ENCODE measurements around the gene NCAN. TPM values are rescaled to one million over a fixed set of nuclear protein-coding genes. Genes with fewer than 3 reads are reported as not detected.

The NCAN gene
- total and polyA plus RNA-seq, 2 of the 13 experiments (the other 11 are each of a cell fraction or from before 2014, with no cell fraction given) = not detected

DNA sequence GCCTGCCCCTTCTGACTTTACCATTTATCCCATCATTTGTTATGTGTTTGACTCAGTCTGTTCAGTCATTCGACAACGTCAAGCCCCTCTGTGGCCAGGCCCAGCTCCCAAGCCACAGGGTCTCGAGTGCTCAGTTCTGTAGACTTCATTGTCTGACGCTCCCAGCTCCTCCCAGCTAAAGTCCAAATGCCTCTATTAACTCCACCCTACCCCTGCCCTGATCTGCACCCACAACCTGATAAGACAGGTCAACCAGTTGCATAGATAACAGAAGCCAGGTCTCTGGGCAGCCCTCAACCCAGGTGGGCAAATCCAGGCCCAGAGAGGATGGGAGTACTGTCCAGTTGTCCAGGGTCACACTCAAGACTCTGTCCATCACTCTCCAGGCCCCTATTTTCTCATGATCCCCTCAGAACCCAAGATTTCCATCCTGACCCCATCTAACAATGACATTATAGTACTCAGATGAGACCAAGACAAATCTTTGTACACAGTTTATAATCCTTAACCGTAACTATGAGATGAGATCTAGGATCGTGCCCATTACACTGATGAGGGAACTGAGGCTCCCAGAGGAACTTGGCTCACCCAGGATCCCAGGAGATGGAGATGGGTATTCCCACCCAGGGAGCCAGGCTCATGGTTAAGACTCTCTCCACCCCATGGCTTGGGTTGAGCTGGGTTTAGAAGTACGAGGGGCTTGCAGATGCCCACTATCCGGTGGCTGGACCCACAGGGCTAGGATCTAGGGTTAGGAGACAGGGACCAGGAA lies 60.3 kb downstream of the NCAN start:
- Histone ChIP-seq H4K20me1 (ENCODE audit: insufficient read depth, low read length) (no peaks in the 10 kb centered on the region), H3K9ac (ENCODE audit: insufficient read depth, low read depth, low read length) (peak overlapping the region; percentile 51), H2AFZ (ENCODE audit: low read length) (no peak overlapping the region), H3K27ac (ENCODE audit: extremely low read length, insufficient read depth, low read length) (no peak overlapping the region), H3K36me3 (replicated peaks in 1 of 2; ENCODE audit: control insufficient read depth in 1 of 2, insufficient read depth in 2 of 2, low read length in 2 of 2) (peaks cover 0 to 8% of the 10 kb centered on the region in 2 experiments; a peak in 1 of 5 replicates), H3K27me3 (ENCODE audit: control insufficient read depth in 1 of 2, insufficient read depth in 2 of 2, low read length in 2 of 2) (no peaks in the 10 kb centered on the region), H3K9me3 (ENCODE audit: low read length) (no peaks in the 10 kb centered on the region), H3K4me2 (ENCODE audit: low read depth, low read length) (peak overlapping the region; percentile 81), H3K79me2 (ENCODE audit: insufficient read depth, low read length) (no peaks in the 10 kb centered on the region), H3K4me3 (replicated peaks in 1 of 3; ENCODE audit: insufficient read depth in 1 of 3, low read depth in 2 of 3, low read length in 3 of 3) (peak overlapping the region; percentile 55 to 77 (median 73); a peak in 4 of 6 replicates), H3K4me1 (ENCODE audit: insufficient read depth, low read length) (peaks cover 34% of the 10 kb centered on the region)
- intact Hi-C loops (cut with micrococcal nuclease; ENCODE audit: unreplicated experiment) = loop anchor here (5.0 kb wide), 2 partner anchors 45 to 50 kb away; partner anchors contain the start of genes MAU2 and SUGP1
- 65% methylated on average over 8 of the region's 8 CpGs for WGBS (ENCODE audit: low lambda C conversion rate)
- TSS peak; percentile 56 for BruUV-seq (replicated peaks)
- ChIA-PET CTCF (ENCODE audit: low intra/inter-chr PET ratio, low total read pairs) (no interaction called here), POLR2A (no interaction called here)
- FAIRE-seq (no peak), DNase-seq (ENCODE audit: low spot score) (no peak), ATAC-seq (no peak)
- in situ Hi-C loops (cut with HindIII; ENCODE audit: extremely low pct_ligation_motif_present, low pct_unique_long_range_greater_than_20kb) = no loop called here
- TF ChIP-seq ZMYM4 (CRISPR knock-in tag; IDR thresholded peaks at IDR 0.05) (0 out of 2 replicates have a peak, but pooled peaks have one; percentile 31), ZNF629 (CRISPR knock-in tag; conservative IDR thresholded peaks at IDR 0.05) (peak; percentile 94), DPF2 (CRISPR knock-in tag; IDR thresholded peaks at IDR 0.05; ENCODE audit: borderline replicate concordance, low read depth) (no peak), KMT2B (CRISPR knock-in tag; IDR thresholded peaks at IDR 0.05) (no peak), ZMYM3 (CRISPR knock-in tag; IDR thresholded peaks at IDR 0.05) (peak; percentile 46; the same call in 1 of the 2 replicates), KDM4B (CRISPR knock-in tag; IDR thresholded peaks at IDR 0.05) (no peak), ZNF776 (CRISPR knock-in tag; IDR thresholded peaks at IDR 0.05) (no peak), GABPB1 (CRISPR knock-in tag; IDR thresholded peaks at IDR 0.05) (no peak), SKI (IDR thresholded peaks at IDR 0.05; ENCODE audit: partially characterized antibody) (no peak), HDAC1 (CRISPR knock-in tag; IDR thresholded peaks at IDR 0.05) (no peak), ZNF616 (CRISPR knock-in tag; IDR thresholded peaks at IDR 0.05; ENCODE audit: low read depth) (no peak), ARNT (IDR thresholded peaks at IDR 0.05) (no peak), ISL2 (CRISPR knock-in tag; IDR thresholded peaks at IDR 0.05) (no peak), MYNN (CRISPR knock-in tag; IDR thresholded peaks at IDR 0.05; ENCODE audit: low read depth) (no peak), ZFAT (CRISPR knock-in tag; conservative IDR thresholded peaks at IDR 0.05) (no peak), ETV5 (CRISPR knock-in tag; IDR thresholded peaks at IDR 0.05; ENCODE audit: borderline replicate concordance) (no peak), ZNF460 (CRISPR knock-in tag; IDR thresholded peaks at IDR 0.05; ENCODE audit: borderline replicate concordance) (0 out of 2 replicates have a peak, but pooled peaks have one; percentile 4)
- TF ChIP-seq, protein P1, sequence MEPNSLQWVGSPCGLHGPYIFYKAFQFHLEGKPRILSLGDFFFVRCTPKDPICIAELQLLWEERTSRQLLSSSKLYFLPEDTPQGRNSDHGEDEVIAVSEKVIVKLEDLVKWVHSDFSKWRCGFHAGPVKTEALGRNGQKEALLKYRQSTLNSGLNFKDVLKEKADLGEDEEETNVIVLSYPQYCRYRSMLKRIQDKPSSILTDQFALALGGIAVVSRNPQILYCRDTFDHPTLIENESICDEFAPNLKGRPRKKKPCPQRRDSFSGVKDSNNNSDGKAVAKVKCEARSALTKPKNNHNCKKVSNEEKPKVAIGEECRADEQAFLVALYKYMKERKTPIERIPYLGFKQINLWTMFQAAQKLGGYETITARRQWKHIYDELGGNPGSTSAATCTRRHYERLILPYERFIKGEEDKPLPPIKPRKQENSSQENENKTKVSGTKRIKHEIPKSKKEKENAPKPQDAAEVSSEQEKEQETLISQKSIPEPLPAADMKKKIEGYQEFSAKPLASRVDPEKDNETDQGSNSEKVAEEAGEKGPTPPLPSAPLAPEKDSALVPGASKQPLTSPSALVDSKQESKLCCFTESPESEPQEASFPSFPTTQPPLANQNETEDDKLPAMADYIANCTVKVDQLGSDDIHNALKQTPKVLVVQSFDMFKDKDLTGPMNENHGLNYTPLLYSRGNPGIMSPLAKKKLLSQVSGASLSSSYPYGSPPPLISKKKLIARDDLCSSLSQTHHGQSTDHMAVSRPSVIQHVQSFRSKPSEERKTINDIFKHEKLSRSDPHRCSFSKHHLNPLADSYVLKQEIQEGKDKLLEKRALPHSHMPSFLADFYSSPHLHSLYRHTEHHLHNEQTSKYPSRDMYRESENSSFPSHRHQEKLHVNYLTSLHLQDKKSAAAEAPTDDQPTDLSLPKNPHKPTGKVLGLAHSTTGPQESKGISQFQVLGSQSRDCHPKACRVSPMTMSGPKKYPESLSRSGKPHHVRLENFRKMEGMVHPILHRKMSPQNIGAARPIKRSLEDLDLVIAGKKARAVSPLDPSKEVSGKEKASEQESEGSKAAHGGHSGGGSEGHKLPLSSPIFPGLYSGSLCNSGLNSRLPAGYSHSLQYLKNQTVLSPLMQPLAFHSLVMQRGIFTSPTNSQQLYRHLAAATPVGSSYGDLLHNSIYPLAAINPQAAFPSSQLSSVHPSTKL (CRISPR knock-in tag; IDR thresholded peaks at IDR 0.05) = no peak

All from HepG2 (cell line).